IMR-90 (cell line): ENCODE measurements around the gene HNMT. TPM values are rescaled to one million over a fixed set of nuclear protein-coding genes. Genes with fewer than 3 reads are reported as not detected.
A peak's percentile ranks its signal among the peaks of the same experiment; 100 is the strongest.

Experiments used
- ATAC-seq: fragments of 200-7000 bp; cut with Tn5 transposase; 2 replicates; pipeline ENCODE4 v1.9.1; 2020; ENCODE audit warnings: low read depth, mild to moderate bottlenecking, moderate library complexity
- BruUV-seq: library from RNA; stranded (reverse); fragments of 400-500 nt; replicated peaks from 2 replicates; lab custom pipeline; 2021; lab: Mats Ljungman, UMichigan
- CTCF ChIA-PET: fragments of 300-600 bp; formaldehyde crosslinking; extraction: SDS; loops from one replicate; lab custom pipeline; 2021; ENCODE audit warnings: antibody characterized with exemption; lab: Yijun Ruan, JAX
- POLR2A ChIA-PET: fragments of 300-600 bp; sonication (Branson Sonifier 250); formaldehyde crosslinking; loops from one replicate; lab custom pipeline; 2022; ENCODE audit warnings: antibody characterized with exemption; ENCODE audit not compliant: unreplicated experiment; lab: Charles Lee
- DNase-seq: peaks from one replicate; pipeline ENCODE4 v3.0.0; 2013
- H2AFZ ChIP-seq: replicated peaks from 2 replicates; pipeline ENCODE3; 2013; ENCODE audit warnings: low read length, mild to moderate bottlenecking; ENCODE audit not compliant: poor library complexity
- H2AK5ac ChIP-seq: 2 replicates; pipeline ENCODE4 v1.6.1; 2013; ENCODE audit warnings: low read depth, low read length, inconsistent platforms
- H2AK9ac ChIP-seq: replicated peaks from 2 replicates; pipeline ENCODE3; 2013; ENCODE audit warnings: mild to moderate bottlenecking, low read depth, low read length, moderate library complexity; ENCODE audit not compliant: poor library complexity
- H2BK120ac ChIP-seq: 2 replicates; pipeline ENCODE4 v1.6.1; 2013; ENCODE audit warnings: low read depth, low read length, inconsistent platforms
- H2BK15ac ChIP-seq: 3 replicates; pipeline ENCODE4 v1.6.1; 2013; ENCODE audit warnings: low read depth, low read length, inconsistent platforms
- H2BK20ac ChIP-seq: 2 replicates; pipeline ENCODE4 v1.6.1; 2013; ENCODE audit warnings: low read depth, mild to moderate bottlenecking, inconsistent platforms, low read length, moderate library complexity
- H2BK5ac ChIP-seq: 2 replicates; pipeline ENCODE4 v1.6.1; 2013; ENCODE audit warnings: mild to moderate bottlenecking, low read depth, low read length, inconsistent platforms; ENCODE audit not compliant: poor library complexity, severe bottlenecking
- H3K14ac ChIP-seq: replicated peaks from 2 replicates; pipeline ENCODE4 v1.6.1; 2013; ENCODE audit warnings: low read depth, low read length, inconsistent platforms
- H3K18ac ChIP-seq: 2 replicates; pipeline ENCODE4 v1.6.1; 2013; ENCODE audit warnings: low read depth, low read length, control low read depth
- H3K23ac ChIP-seq: 2 replicates; pipeline ENCODE4 v1.6.1; 2013; ENCODE audit warnings: low read depth, low read length, inconsistent platforms
- H3K27ac ChIP-seq: 2 replicates; pipeline ENCODE4 v1.5.1; 2013; ENCODE audit warnings: mild to moderate bottlenecking, control low read depth, low read length; ENCODE audit not compliant: insufficient read depth
- H3K27me3 ChIP-seq: 2 replicates; pipeline ENCODE4 v1.6.1; 2013; ENCODE audit warnings: low read length; ENCODE audit not compliant: control insufficient read depth, insufficient read depth
- H3K36me3 ChIP-seq: 2 replicates; pipeline ENCODE4 v1.6.1; 2013; ENCODE audit warnings: low read length, mixed read lengths; ENCODE audit not compliant: control insufficient read depth, insufficient read depth
- H3K4ac ChIP-seq: 2 replicates; pipeline ENCODE4 v1.6.1; 2013; ENCODE audit warnings: low read depth, low read length, inconsistent platforms
- H3K4me1 ChIP-seq: 2 replicates; pipeline ENCODE4 v1.6.1; 2013; ENCODE audit warnings: low read length, mixed read lengths; ENCODE audit not compliant: control insufficient read depth, insufficient read depth
- H3K4me2 ChIP-seq: 2 replicates; pipeline ENCODE4 v1.6.1; 2013; ENCODE audit warnings: low read depth, mild to moderate bottlenecking, control low read depth, low read length, moderate library complexity
- H3K4me3 ChIP-seq: 2 replicates; pipeline ENCODE4 v1.5.1; 2013; ENCODE audit warnings: low read depth, mild to moderate bottlenecking, control low read depth, low read length, moderate library complexity; ENCODE audit not compliant: insufficient read depth
- H3K56ac ChIP-seq: 2 replicates; pipeline ENCODE4 v1.6.1; 2013; ENCODE audit warnings: low read length, inconsistent platforms; ENCODE audit not compliant: insufficient read depth; ENCODE audit errors: extremely low read depth
- H3K79me1 ChIP-seq, 2 experiments: 2 replicates each; pipeline ENCODE4 v1.6.1; 2013; ENCODE audit warnings: low read length in 2 of 2, inconsistent platforms in 1 of 2, low read depth in 1 of 2
- H3K9ac ChIP-seq: 2 replicates; pipeline ENCODE4 v1.6.1; 2013; ENCODE audit warnings: low read depth, low read length, control low read depth
- H3K9me1 ChIP-seq: 2 replicates; pipeline ENCODE4 v1.6.1; 2013; ENCODE audit warnings: low read length, inconsistent platforms; ENCODE audit not compliant: insufficient read depth
- H3K9me3 ChIP-seq: 2 replicates; pipeline ENCODE4 v1.6.1; 2013; ENCODE audit warnings: low read length; ENCODE audit not compliant: control insufficient read depth, insufficient read depth
- H4K20me1 ChIP-seq: 2 replicates; pipeline ENCODE4 v1.6.1; 2013; ENCODE audit warnings: low read length, inconsistent platforms; ENCODE audit not compliant: insufficient read depth
- H4K5ac ChIP-seq: 2 replicates; pipeline ENCODE4 v1.6.1; 2013; ENCODE audit warnings: mild to moderate bottlenecking, low read depth, low read length, control low read depth
- H4K8ac ChIP-seq, 2 experiments: 2 replicates each; pipeline ENCODE4 v1.6.1; 2013; ENCODE audit warnings: low read depth in 2 of 2, low read length in 2 of 2, control low read depth in 1 of 2, inconsistent platforms in 1 of 2
- H4K91ac ChIP-seq: 2 replicates; pipeline ENCODE4 v1.6.1; 2013; ENCODE audit warnings: low read depth, low read length, inconsistent platforms; ENCODE audit not compliant: insufficient read depth
- BHLHE40 ChIP-seq: fragments of 150-350 bp; IDR thresholded peaks from 2 replicates; pipeline ENCODE4 v1.6.1; 2016; ENCODE audit warnings: mild to moderate bottlenecking, low read depth, low read length
- CEBPB ChIP-seq: IDR thresholded peaks from 2 replicates; pipeline ENCODE4 v1.6.1; 2012; ENCODE audit warnings: low read depth, low read length, improper control_type of control experiment
- CHD1 ChIP-seq: IDR thresholded peaks from 2 replicates; pipeline ENCODE4 v1.6.1; 2012; ENCODE audit warnings: low read depth, low read length, improper control_type of control experiment
- FOS ChIP-seq: fragments of 150-350 bp; IDR thresholded peaks from 2 replicates; pipeline ENCODE4 v1.6.1; 2016; ENCODE audit warnings: low read depth, low read length
- MAFK ChIP-seq: IDR thresholded peaks from 2 replicates; pipeline ENCODE4 v1.6.1; 2012; ENCODE audit warnings: low read depth, low read length, improper control_type of control experiment
- MAZ ChIP-seq: IDR thresholded peaks from 2 replicates; pipeline ENCODE4 v1.6.1; 2012; ENCODE audit warnings: low read depth, mild to moderate bottlenecking, low read length, improper control_type of control experiment, moderate library complexity, borderline replicate concordance
- MXI1 ChIP-seq: IDR thresholded peaks from 2 replicates; pipeline ENCODE4 v1.6.1; 2012; ENCODE audit warnings: low read depth, mild to moderate bottlenecking, low read length, moderate library complexity, borderline replicate concordance
- NFE2L2 ChIP-seq: fragments of 150-350 bp; IDR thresholded peaks from 2 replicates; pipeline ENCODE4 v1.6.1; 2016; ENCODE audit warnings: low read depth, mild to moderate bottlenecking, low read length
- POLR2A ChIP-seq: IDR thresholded peaks from 2 replicates; pipeline ENCODE4 v1.6.1; 2012; ENCODE audit warnings: mild to moderate bottlenecking, low read depth, low read length
- RAD21 ChIP-seq: IDR thresholded peaks from 2 replicates; pipeline ENCODE4 v1.6.1; 2012; ENCODE audit warnings: low read length, improper control_type of control experiment
- RCOR1 ChIP-seq: IDR thresholded peaks from 2 replicates; pipeline ENCODE4 v1.6.1; 2012; ENCODE audit warnings: mild to moderate bottlenecking, low read length, improper control_type of control experiment; ENCODE audit not compliant: insufficient replicate concordance
- RFX5 ChIP-seq: IDR thresholded peaks from 2 replicates; pipeline ENCODE4 v1.8.0; 2012; ENCODE audit warnings: low read depth, mild to moderate bottlenecking, low read length, moderate library complexity
- SMC3 ChIP-seq: fragments of 150-350 bp; IDR thresholded peaks from 2 replicates; pipeline ENCODE4 v1.6.1; 2016; ENCODE audit warnings: low read depth, mild to moderate bottlenecking, antibody characterized with exemption, low read length, moderate library complexity
- WGBS, 2 experiments: methylation state at CpG; one replicate each; pipeline versions ENCODE4 v1.1.5 to v1.1.7; 2013; ENCODE audit warnings: missing lambda C conversion rate in 2 of 2; ENCODE audit not compliant: insufficient read length in 1 of 2; ENCODE audit errors: extremely low coverage in 2 of 2; 5-methylcytosine and 5-hydroxymethylcytosine counted together
- dilution Hi-C: fragments of 300-500 bp; cut with HindIII; formaldehyde crosslinking; loops from one replicate; pipeline ENCODE4 v1.14.3; 2018; ENCODE audit warnings: low sequenced_read_pairs; ENCODE audit not compliant: unreplicated experiment
- in situ Hi-C: fragments of 300-500 bp; cut with MboI; formaldehyde crosslinking; loops from 3 replicates; pipeline ENCODE4 v1.14.3; 2019; ENCODE audit warnings: low sequenced_read_pairs, inconsistent platforms, mixed read lengths
- intact Hi-C: fragments of 100-400 bp; cut with micrococcal nuclease; formaldehyde crosslinking; loops from 2 replicates; pipeline ENCODE4 v1.10.0; 2022
- polyA plus RNA-seq, 3 experiments: library from polyadenylated mRNA; depleted of rRNA; stranded (reverse); fragments of >200 nt; gene quantifications; 2 replicates each; pipeline ENCODE4 v1.2.3, GENCODE V29; 2012; ENCODE audit warnings: low replicate concordance in 1 of 3
- total RNA-seq: library from RNA; depleted of rRNA; stranded (reverse); fragments of >200 nt; gene quantifications from 2 replicates; pipeline ENCODE4 v1.2.3, GENCODE V29; 2012
- TF ChIP-seq, protein P1 (sequence below): fragments of 150-350 bp; IDR thresholded peaks from 2 replicates; pipeline ENCODE4 v1.6.1; 2017; ENCODE audit warnings: mild to moderate bottlenecking, antibody characterized with exemption, low read length, low read depth
- TF ChIP-seq, protein P2 (sequence below): fragments of 150-350 bp; IDR thresholded peaks from 2 replicates; pipeline ENCODE4 v1.6.1; 2016; ENCODE audit warnings: low read depth, mild to moderate bottlenecking, low read length, moderate library complexity, borderline replicate concordance
- TF ChIP-seq, protein P3 (sequence below): conservative IDR thresholded peaks from 2 replicates; pipeline ENCODE4 v1.5.1; 2012; ENCODE audit warnings: mild to moderate bottlenecking, low read depth, low read length, improper control_type of control experiment

The HNMT gene
- total and polyA plus RNA-seq, 2 of the 4 experiments (the other 2 are of a cell fraction) = 6.4 to 14.2 TPM

DNA sequence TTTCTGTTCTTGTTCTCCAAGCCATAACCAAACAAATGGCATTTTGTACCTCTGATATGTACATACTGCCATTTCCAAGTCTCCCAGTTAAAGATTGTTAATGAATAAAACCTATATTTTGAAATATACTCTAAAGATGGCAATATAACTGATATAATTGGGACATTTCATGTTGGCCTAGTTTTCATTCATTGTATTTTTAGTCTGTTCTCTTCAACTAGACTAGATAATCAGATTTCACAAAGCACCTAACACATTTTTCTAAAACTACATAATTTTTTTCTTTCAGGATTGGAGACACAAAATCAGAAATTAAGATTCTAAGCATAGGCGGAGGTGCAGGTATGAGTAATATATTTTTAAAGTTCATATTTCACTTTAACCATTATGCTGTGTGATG, 5.6 kb downstream of the HNMT start:
- TF ChIP-seq RAD21 = no peak
- TF ChIP-seq MAZ = no peak
- no peak for TF ChIP-seq BHLHE40
- TF ChIP-seq, protein P1, sequence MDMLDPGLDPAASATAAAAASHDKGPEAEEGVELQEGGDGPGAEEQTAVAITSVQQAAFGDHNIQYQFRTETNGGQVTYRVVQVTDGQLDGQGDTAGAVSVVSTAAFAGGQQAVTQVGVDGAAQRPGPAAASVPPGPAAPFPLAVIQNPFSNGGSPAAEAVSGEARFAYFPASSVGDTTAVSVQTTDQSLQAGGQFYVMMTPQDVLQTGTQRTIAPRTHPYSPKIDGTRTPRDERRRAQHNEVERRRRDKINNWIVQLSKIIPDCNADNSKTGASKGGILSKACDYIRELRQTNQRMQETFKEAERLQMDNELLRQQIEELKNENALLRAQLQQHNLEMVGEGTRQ = no peak
- TF ChIP-seq MXI1 = no peak
- no peak for TF ChIP-seq POLR2A
- no peak for TF ChIP-seq RFX5
- no peak for TF ChIP-seq MAFK
- TF ChIP-seq RCOR1 = no peak
- TF ChIP-seq SMC3 = no peak
- no peak for TF ChIP-seq NFE2L2
- TF ChIP-seq, protein P2, sequence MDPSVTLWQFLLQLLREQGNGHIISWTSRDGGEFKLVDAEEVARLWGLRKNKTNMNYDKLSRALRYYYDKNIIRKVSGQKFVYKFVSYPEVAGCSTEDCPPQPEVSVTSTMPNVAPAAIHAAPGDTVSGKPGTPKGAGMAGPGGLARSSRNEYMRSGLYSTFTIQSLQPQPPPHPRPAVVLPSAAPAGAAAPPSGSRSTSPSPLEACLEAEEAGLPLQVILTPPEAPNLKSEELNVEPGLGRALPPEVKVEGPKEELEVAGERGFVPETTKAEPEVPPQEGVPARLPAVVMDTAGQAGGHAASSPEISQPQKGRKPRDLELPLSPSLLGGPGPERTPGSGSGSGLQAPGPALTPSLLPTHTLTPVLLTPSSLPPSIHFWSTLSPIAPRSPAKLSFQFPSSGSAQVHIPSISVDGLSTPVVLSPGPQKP = no peak
- no peak for TF ChIP-seq FOS
- TF ChIP-seq, protein P3, sequence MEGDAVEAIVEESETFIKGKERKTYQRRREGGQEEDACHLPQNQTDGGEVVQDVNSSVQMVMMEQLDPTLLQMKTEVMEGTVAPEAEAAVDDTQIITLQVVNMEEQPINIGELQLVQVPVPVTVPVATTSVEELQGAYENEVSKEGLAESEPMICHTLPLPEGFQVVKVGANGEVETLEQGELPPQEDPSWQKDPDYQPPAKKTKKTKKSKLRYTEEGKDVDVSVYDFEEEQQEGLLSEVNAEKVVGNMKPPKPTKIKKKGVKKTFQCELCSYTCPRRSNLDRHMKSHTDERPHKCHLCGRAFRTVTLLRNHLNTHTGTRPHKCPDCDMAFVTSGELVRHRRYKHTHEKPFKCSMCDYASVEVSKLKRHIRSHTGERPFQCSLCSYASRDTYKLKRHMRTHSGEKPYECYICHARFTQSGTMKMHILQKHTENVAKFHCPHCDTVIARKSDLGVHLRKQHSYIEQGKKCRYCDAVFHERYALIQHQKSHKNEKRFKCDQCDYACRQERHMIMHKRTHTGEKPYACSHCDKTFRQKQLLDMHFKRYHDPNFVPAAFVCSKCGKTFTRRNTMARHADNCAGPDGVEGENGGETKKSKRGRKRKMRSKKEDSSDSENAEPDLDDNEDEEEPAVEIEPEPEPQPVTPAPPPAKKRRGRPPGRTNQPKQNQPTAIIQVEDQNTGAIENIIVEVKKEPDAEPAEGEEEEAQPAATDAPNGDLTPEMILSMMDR = no peak
- no peak for TF ChIP-seq CEBPB
- TF ChIP-seq CHD1 = no peak
- in situ Hi-C loops = no loop called here
- 0 out of 2 replicates have a peak, but pooled peaks cover 2% of the 10 kb centered on the region for H3K4me1 ChIP-seq
- intact Hi-C loops = loop anchor here (5.0 to 10.0 kb wide), 2 partner anchors 305 to 532 kb away; partner anchors contain the start of gene SPOPL
- no peak overlapping the region for H2BK20ac ChIP-seq
- H2BK15ac ChIP-seq = no peak overlapping the region
- no peak overlapping the region for H3K23ac ChIP-seq
- H2AK9ac ChIP-seq = no peak overlapping the region
- no peak overlapping the region for H2AK5ac ChIP-seq
- no peak overlapping the region for H4K8ac ChIP-seq
- no peak overlapping the region for H3K4me3 ChIP-seq
- no peak overlapping the region for H2BK5ac ChIP-seq
- peak overlapping the region; percentile 52; the same call in 1 of the 2 replicates for H3K4me2 ChIP-seq
- no peaks in the 10 kb centered on the region for H4K20me1 ChIP-seq
- H4K5ac ChIP-seq = no peak overlapping the region
- H3K27ac ChIP-seq = no peak overlapping the region
- no peak overlapping the region for H2BK120ac ChIP-seq
- H3K9ac ChIP-seq = no peak overlapping the region
- H3K79me1 ChIP-seq = no peaks in the 10 kb centered on the region
- BruUV-seq = no TSS peak
- no peaks in the 10 kb centered on the region for H3K36me3 ChIP-seq
- no peak overlapping the region for H3K56ac ChIP-seq
- dilution Hi-C loops = no loop called here
- H3K9me1 ChIP-seq = no peaks in the 10 kb centered on the region
- CTCF ChIA-PET = no interaction called here
- H3K27me3 ChIP-seq = no peaks in the 10 kb centered on the region
- H3K9me3 ChIP-seq = no peaks in the 10 kb centered on the region
- H3K14ac ChIP-seq = no peak overlapping the region
- no peak overlapping the region for H3K4ac ChIP-seq
- DNase-seq (no peak), ATAC-seq (no peak)
- H3K18ac ChIP-seq = no peak overlapping the region
- POLR2A ChIA-PET = no interaction called here
- H4K91ac ChIP-seq = no peak overlapping the region
- WGBS, 2 experiments = no CpG with 5 or more reads among the region's 1 CpG
- H2AFZ ChIP-seq = no peak overlapping the region
